Cardiac muscle cell (in vitro differentiated cells and primary cell): ENCODE measurements around the gene LIN28B. TPM values are rescaled to one million over a fixed set of nuclear protein-coding genes. Genes with fewer than 3 reads are reported as not detected.
A peak's percentile ranks its signal among the peaks of the same experiment; 100 is the strongest.

Experiments
- DNase-seq, 2 donors: peaks; one replicate each; pipeline versions ENCODE4 v3.0.0 to v3.0.0-alpha.2; 2010 to 2017; ENCODE audit warnings: low read depth in 1 of 2, low spot score in 1 of 2
- H3K27ac ChIP-seq: fragments of 200-600 bp; sonication (generic); 2 replicates; pipeline ENCODE4 v1.5.1; 2016
- H3K27me3 ChIP-seq: fragments of 200-600 bp; sonication (generic); 2 replicates; pipeline ENCODE4 v1.6.0; 2016; ENCODE audit warnings: control low read depth
- H3K36me3 ChIP-seq: fragments of 200-600 bp; sonication (generic); 2 replicates; pipeline ENCODE4 v1.5.1; 2016; ENCODE audit warnings: control low read depth
- H3K4me1 ChIP-seq: fragments of 200-600 bp; sonication (generic); 2 replicates; pipeline ENCODE4 v1.8.1; 2017; ENCODE audit warnings: low read depth, mild to moderate bottlenecking, mixed run types
- H3K4me3 ChIP-seq: fragments of 200-600 bp; sonication (generic); 2 replicates; pipeline ENCODE4 v1.5.1; 2016; ENCODE audit warnings: mild to moderate bottlenecking
- H3K9me3 ChIP-seq: fragments of 200-600 bp; sonication (generic); 2 replicates; pipeline ENCODE4 v1.5.1; 2017; ENCODE audit warnings: low read depth, mild to moderate bottlenecking, control low read depth
- polyA plus RNA-seq: library from polyadenylated mRNA; unstranded; fragments of >200 nt; fragmentation: Nextera tagmentation; extraction: Ambion mirVana; gene quantifications from 2 replicates; pipeline ENCODE4 v1.2.1, GENCODE V29; 2016
- total RNA-seq: library from RNA; depleted of rRNA; stranded (reverse); fragments of >200 nt; gene quantifications from 2 replicates; pipeline ENCODE4 v1.2.3, GENCODE V29; 2016
- TF ChIP-seq, protein P1 (sequence below): IDR thresholded peaks from 2 replicates; pipeline ENCODE4 v1.5.1; 2012; ENCODE audit warnings: low read depth, mild to moderate bottlenecking, low read length

The LIN28B gene
- total and polyA plus RNA-seq, 2 experiments from 2014 or later = 6.8 to 18.6 TPM

- Histone ChIP-seq H3K9me3 (no peaks in the 10 kb centered on the region), H3K4me1 (peaks cover 15% of the 10 kb centered on the region), H3K27me3 (no peaks in the 10 kb centered on the region), H3K27ac (peak overlapping the region; percentile 87), H3K4me3 (peak overlapping the region; percentile 76), H3K36me3 (no peaks in the 10 kb centered on the region)
- TF ChIP-seq, protein P1, sequence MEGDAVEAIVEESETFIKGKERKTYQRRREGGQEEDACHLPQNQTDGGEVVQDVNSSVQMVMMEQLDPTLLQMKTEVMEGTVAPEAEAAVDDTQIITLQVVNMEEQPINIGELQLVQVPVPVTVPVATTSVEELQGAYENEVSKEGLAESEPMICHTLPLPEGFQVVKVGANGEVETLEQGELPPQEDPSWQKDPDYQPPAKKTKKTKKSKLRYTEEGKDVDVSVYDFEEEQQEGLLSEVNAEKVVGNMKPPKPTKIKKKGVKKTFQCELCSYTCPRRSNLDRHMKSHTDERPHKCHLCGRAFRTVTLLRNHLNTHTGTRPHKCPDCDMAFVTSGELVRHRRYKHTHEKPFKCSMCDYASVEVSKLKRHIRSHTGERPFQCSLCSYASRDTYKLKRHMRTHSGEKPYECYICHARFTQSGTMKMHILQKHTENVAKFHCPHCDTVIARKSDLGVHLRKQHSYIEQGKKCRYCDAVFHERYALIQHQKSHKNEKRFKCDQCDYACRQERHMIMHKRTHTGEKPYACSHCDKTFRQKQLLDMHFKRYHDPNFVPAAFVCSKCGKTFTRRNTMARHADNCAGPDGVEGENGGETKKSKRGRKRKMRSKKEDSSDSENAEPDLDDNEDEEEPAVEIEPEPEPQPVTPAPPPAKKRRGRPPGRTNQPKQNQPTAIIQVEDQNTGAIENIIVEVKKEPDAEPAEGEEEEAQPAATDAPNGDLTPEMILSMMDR = no peak
- DNase-seq = peak in 1 of 2 donors; percentile 47
Observed at GRCh38 chr6:104954190-104954797, 2.6 kb upstream of the LIN28B start.

DNA sequence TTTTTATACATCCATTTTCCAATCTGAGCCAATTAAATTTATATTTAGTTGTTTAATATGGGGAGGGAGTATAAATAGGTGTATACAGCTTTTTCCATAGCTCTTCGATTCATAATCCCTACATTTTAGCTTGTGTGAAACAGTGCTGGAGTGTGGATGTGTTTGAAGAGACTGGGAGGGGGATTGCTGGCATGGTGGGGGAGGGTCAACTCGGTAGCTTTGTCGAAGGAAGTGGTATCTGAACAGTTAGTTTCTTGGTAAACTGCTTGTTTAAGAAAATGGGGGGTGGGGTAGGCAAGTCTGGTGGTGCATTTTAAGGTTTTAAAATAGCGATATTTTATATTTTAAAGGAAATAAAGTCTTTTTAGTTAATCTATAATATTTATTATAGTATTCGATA, 1.4 kb upstream of the LIN28B start:
- no peaks in the 10 kb centered on the region for H3K36me3 ChIP-seq
- no peaks in the 10 kb centered on the region for H3K27me3 ChIP-seq
- peak in 1 of 2 donors; percentile 56 for DNase-seq
- peak overlapping the region; percentile 87 for H3K27ac ChIP-seq
- no peaks in the 10 kb centered on the region for H3K9me3 ChIP-seq
- peaks cover 25% of the 10 kb centered on the region for H3K4me1 ChIP-seq
- TF ChIP-seq, protein P1 = no peak
- H3K4me3 ChIP-seq = peak overlapping the region; percentile 76

- Histone ChIP-seq H3K27ac (peak overlapping the region; percentile 87), H3K4me1 (peaks cover 28% of the 10 kb centered on the region), H3K27me3 (no peaks in the 10 kb centered on the region), H3K4me3 (peak overlapping the region; percentile 76), H3K36me3 (no peaks in the 10 kb centered on the region), H3K9me3 (no peaks in the 10 kb centered on the region)
- peak in 1 of 2 donors; percentile 75 for DNase-seq
- TF ChIP-seq, protein P1 = no peak
Observed at GRCh38 chr6:104955927-104956730, 778 bp upstream of the LIN28B start.

DNA sequence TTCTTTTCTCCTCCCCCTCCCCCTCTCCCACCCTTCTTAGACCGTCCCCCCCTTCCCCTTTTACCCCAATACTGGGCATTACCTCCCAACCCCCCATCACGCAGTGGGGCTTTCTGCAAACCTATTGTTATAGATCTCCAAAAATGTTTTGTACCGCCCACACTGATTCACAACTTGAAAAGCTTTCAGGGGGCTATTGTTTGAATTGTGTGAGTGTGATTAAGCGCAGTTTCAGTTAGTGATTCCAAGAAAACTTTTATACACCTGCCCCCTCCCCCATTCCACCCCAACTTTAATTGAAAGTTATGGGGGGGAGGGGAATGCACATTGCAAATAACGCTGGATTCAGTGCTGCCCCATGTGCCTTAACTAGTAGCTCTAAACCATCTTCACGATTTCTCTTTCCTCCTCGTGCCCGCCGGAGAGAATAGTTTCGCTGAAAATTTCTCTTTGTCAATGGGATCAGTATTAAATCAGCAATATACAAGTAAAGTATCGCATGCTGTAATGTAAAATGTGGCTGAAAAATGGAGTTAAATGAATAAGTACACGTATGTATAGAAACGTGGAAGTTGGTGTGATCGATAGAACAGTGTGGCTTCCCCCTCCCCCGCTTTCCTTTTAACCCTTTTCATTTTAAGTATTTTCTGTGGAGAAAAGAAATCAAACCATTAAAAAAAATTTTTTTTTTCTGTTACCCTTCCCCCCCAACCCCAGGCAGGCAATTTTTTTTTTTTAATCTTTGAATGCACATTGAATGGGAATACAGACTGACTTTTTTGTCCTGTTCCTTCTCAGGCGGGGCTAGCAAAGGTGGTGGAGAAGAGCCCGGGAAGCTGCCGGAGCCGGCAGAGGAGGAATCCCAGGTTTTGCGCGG, 632 bp downstream of the LIN28B start:
- Histone ChIP-seq H3K9me3 (no peaks in the 10 kb centered on the region), H3K27ac (peak overlapping the region; percentile 87), H3K4me3 (peak overlapping the region; percentile 76), H3K27me3 (no peaks in the 10 kb centered on the region), H3K36me3 (peaks cover 3% of the 10 kb centered on the region), H3K4me1 (peaks cover 27% of the 10 kb centered on the region)
- peak in 1 of 2 donors; percentile 41 for DNase-seq
- TF ChIP-seq, protein P1 = no peak
